HepG2 (cell line): ENCODE measurements around the gene VSTM2A. TPM values are rescaled to one million over a fixed set of nuclear protein-coding genes. Genes with fewer than 3 reads are reported as not detected.
"Not testable (repeated sequence)": the region's sequence is repeated elsewhere in the genome, so short reads cannot be mapped to it uniquely, and the experiment has no call there.

Source experiments
- ATAC-seq: fragments of 200-7000 bp; cut with Tn5 transposase; 3 replicates; pipeline ENCODE4 v1.9.1; 2020; ENCODE audit warnings: mild to moderate bottlenecking, moderate library complexity
- BruUV-seq: library from RNA; stranded (reverse); fragments of 400-500 nt; replicated peaks from 2 replicates; lab custom pipeline; 2021; lab: Mats Ljungman, UMichigan
- CTCF ChIA-PET: fragments of 300-600 bp; formaldehyde crosslinking; extraction: SDS; loops from one replicate; lab custom pipeline; 2021; ENCODE audit warnings: low total read pairs, inconsistent platforms, low intra/inter-chr PET ratio; lab: Yijun Ruan, JAX
- POLR2A ChIA-PET: fragments of 350-600 bp; sonication (Branson Sonifier 250); formaldehyde crosslinking; loops from one replicate; lab custom pipeline; 2020; ENCODE audit warnings: antibody characterized with exemption, inconsistent platforms; lab: Yijun Ruan, JAX
- DNase-seq: peaks from one replicate; pipeline ENCODE4 v3.0.0-alpha.2; 2015; ENCODE audit warnings: low spot score
- FAIRE-seq: peaks from 3 replicates; lab custom pipeline; 2011; peaks lifted over from hg19 to GRCh38; lab: Jason Lieb, UNC
- H2AFZ ChIP-seq: one replicate; pipeline ENCODE4 v1.6.1; 2011; ENCODE audit warnings: low read length, inconsistent platforms
- H3K27ac ChIP-seq: fragments of 300-600 bp; 3 replicates; pipeline ENCODE4 v1.8.0; 2011; ENCODE audit warnings: mixed run types, mild to moderate bottlenecking, mixed read lengths, low read length, inconsistent platforms; ENCODE audit not compliant: insufficient read depth; ENCODE audit errors: extremely low read length
- H3K27me3 ChIP-seq, 2 experiments: fragments of 200-600 bp in 1 of 2; 2 replicates in 1 of 2; 3 replicates in 1 of 2; pipeline versions ENCODE4 v1.6.0 to v1.8.0; 2011; ENCODE audit warnings: low read length in 2 of 2, mild to moderate bottlenecking in 2 of 2, moderate library complexity in 2 of 2, inconsistent platforms in 1 of 2; ENCODE audit not compliant: insufficient read depth in 2 of 2, control insufficient read depth in 1 of 2
- H3K36me3 ChIP-seq, 2 experiments: fragments of 200-600 bp in 1 of 2; replicated peaks in 1 of 2; 2 replicates in 1 of 2; 3 replicates in 1 of 2; pipeline versions ENCODE4 v1.5.1 to v1.8.0; 2011; ENCODE audit warnings: low read length in 2 of 2, inconsistent platforms in 1 of 2; ENCODE audit not compliant: insufficient read depth in 2 of 2, control insufficient read depth in 1 of 2
- H3K4me1 ChIP-seq: 2 replicates; pipeline ENCODE4 v1.5.1; 2012; ENCODE audit warnings: low read length, inconsistent platforms; ENCODE audit not compliant: insufficient read depth
- H3K4me2 ChIP-seq: 2 replicates; pipeline ENCODE4 v1.6.0; 2011; ENCODE audit warnings: low read depth, low read length, inconsistent platforms
- H3K4me3 ChIP-seq, 3 experiments: fragments of 200-600 bp in 1 of 3; sonication (generic), shearing (Covaris generic) in 1 of 3; replicated peaks in 1 of 3; 2 replicates each; pipeline ENCODE4 v1.5.1; 2011 to 2016; ENCODE audit warnings: low read length in 3 of 3, inconsistent platforms in 2 of 3, low read depth in 2 of 3, mild to moderate bottlenecking in 2 of 3, control low read depth in 1 of 3, mixed read lengths in 1 of 3; ENCODE audit not compliant: insufficient read depth in 1 of 3
- H3K79me2 ChIP-seq: one replicate; pipeline ENCODE4 v1.6.1; 2011; ENCODE audit warnings: low read length, inconsistent platforms; ENCODE audit not compliant: insufficient read depth
- H3K9ac ChIP-seq: 2 replicates; pipeline ENCODE4 v1.6.0; 2011; ENCODE audit warnings: mild to moderate bottlenecking, low read depth, low read length, inconsistent platforms; ENCODE audit not compliant: insufficient read depth
- H3K9me3 ChIP-seq: 2 replicates; pipeline ENCODE4 v1.5.1; 2012; ENCODE audit warnings: mild to moderate bottlenecking, low read length
- H4K20me1 ChIP-seq: 2 replicates; pipeline ENCODE4 v1.6.0; 2011; ENCODE audit warnings: inconsistent platforms, mild to moderate bottlenecking, low read length, moderate library complexity; ENCODE audit not compliant: insufficient read depth
- ELF3 ChIP-seq: IDR thresholded peaks from 2 replicates; pipeline ENCODE4 v1.6.1; 2016; ENCODE audit warnings: missing genetic modification reagents, missing compliant biosample characterization
- NFRKB ChIP-seq: fragments of 450-650 bp; IDR thresholded peaks from 2 replicates; pipeline ENCODE4 v1.6.1; 2017
- PBX3 ChIP-seq: sonication (generic); formaldehyde crosslinking; IDR thresholded peaks from 2 replicates; pipeline ENCODE4 v1.8.1; 2023; ENCODE audit warnings: missing genetic modification reagents, inconsistent platforms, borderline replicate concordance
- REL ChIP-seq: sonication (generic); formaldehyde crosslinking; conservative IDR thresholded peaks from 2 replicates; pipeline ENCODE4 v1.8.0; 2022; ENCODE audit warnings: mild to moderate bottlenecking, missing genetic modification reagents, moderate library complexity
- SETDB1 ChIP-seq: sonication (generic); formaldehyde crosslinking; IDR thresholded peaks from 2 replicates; pipeline ENCODE4 v1.5.1; 2020; ENCODE audit warnings: missing genetic modification reagents, mild to moderate bottlenecking, borderline replicate concordance
- UBTF ChIP-seq: sonication (generic); formaldehyde crosslinking; IDR thresholded peaks from 2 replicates; pipeline ENCODE4 v1.4.0; 2020; ENCODE audit warnings: mild to moderate bottlenecking, missing genetic modification reagents
- ZNF224 ChIP-seq: sonication (generic); formaldehyde crosslinking; IDR thresholded peaks from 2 replicates; pipeline ENCODE4 v1.5.0; 2020; ENCODE audit warnings: mild to moderate bottlenecking, missing genetic modification reagents
- WGBS: methylation state at CpG from one replicate; pipeline ENCODE4 v1.1.6; 2017; ENCODE audit warnings: low lambda C conversion rate; 5-methylcytosine and 5-hydroxymethylcytosine counted together
- in situ Hi-C: cut with HindIII; loops from 2 replicates; pipeline ENCODE4 v1.10.0; 2017; ENCODE audit warnings: low pct_unique_long_range_greater_than_20kb; ENCODE audit not compliant: extremely low pct_ligation_motif_present
- intact Hi-C: fragments of 100-400 bp; cut with micrococcal nuclease; formaldehyde crosslinking; loops from one replicate; pipeline ENCODE4 v1.10.0; 2022; ENCODE audit not compliant: unreplicated experiment
- polyA plus RNA-seq, 8 experiments: library from polyadenylated mRNA; depleted of rRNA in 3 of 8; stranded (reverse) in 7 of 8; unstranded in 1 of 8; fragments of >200 nt; fragmentation: Illumina TruSeq in 4 of 8; extraction: Trizol in 4 of 8; gene quantifications; 2 replicates each; pipeline versions ENCODE4 v1.2.1 to v1.2.3, GENCODE V29; 2011 to 2016; ENCODE audit warnings: low read depth in 4 of 8, missing spikeins in 1 of 8, mixed read lengths in 1 of 8; ENCODE audit not compliant: insufficient read depth in 1 of 8
- total RNA-seq, 5 experiments: library from RNA; depleted of rRNA; stranded (reverse); fragments of >200 nt; fragmentation: Illumina TruSeq; extraction: Trizol; gene quantifications; 2 replicates each; pipeline ENCODE4 v1.2.3, GENCODE V29; 2016; ENCODE audit warnings: low read depth in 1 of 5
- TF ChIP-seq, protein P1 (sequence below): fragments of 450-650 bp; IDR thresholded peaks from 2 replicates; pipeline ENCODE4 v1.6.1; 2017
- TF ChIP-seq, protein P2 (sequence below): IDR thresholded peaks from 2 replicates; pipeline ENCODE4 v1.4.0; 2020; ENCODE audit warnings: mild to moderate bottlenecking, missing genetic modification reagents

VSTM2A gene
- total and polyA plus RNA-seq, 2 of the 13 experiments (the other 11 are each of a cell fraction or from before 2014, with no cell fraction given), result not detected

DNA sequence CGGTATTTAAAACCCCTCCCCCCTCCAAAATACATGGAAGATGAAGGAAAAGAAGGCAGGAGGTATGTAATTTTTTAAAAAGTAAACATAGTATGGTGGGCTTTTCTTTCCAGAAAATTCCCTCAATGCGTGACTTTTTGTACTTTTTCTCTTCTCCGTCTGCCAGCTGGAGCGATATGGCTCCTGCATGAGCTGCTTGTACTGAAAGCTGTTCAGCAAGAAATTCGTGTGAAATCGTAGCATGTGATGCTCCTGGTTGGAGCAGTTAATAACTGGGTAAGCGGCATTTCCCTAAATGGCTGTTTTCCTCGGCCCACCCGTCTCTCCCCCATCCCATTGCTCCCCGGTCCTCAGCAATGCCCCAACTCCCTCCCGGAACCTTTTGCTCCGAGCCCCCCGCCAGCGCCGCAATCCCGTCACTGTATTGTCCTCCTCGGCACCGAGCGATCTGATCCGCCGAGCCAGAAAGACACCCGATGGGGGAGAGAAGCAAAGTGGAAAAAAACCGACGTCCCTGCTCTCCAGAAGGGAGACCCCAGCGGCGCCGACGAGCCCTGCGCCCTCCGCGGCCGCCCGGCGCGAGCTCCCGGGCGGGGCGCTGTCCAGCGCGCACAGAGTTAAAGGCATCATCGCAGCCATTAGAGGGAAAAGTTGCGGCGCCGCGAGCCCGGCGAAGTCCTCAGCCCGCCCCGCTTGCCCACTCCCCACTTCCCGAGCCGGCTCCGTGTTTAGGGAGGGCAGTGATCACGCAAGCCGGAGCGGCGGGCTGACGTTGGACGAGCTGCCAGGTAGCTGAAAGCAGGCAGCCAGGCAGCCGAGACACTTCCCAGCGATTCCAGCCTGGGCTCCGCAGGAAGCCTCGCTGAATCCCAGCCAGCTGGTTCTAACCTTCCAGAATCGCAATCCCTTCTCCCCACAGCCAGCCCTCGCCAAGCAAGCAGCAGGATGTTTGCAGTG, at the start of gene VSTM2A (continued):
- TF ChIP-seq UBTF, result peak; percentile 21; the same call in 1 of the 2 replicates
- TF ChIP-seq, protein P1, sequence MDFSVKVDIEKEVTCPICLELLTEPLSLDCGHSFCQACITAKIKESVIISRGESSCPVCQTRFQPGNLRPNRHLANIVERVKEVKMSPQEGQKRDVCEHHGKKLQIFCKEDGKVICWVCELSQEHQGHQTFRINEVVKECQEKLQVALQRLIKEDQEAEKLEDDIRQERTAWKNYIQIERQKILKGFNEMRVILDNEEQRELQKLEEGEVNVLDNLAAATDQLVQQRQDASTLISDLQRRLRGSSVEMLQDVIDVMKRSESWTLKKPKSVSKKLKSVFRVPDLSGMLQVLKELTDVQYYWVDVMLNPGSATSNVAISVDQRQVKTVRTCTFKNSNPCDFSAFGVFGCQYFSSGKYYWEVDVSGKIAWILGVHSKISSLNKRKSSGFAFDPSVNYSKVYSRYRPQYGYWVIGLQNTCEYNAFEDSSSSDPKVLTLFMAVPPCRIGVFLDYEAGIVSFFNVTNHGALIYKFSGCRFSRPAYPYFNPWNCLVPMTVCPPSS, result no peak
- TF ChIP-seq, protein P2, sequence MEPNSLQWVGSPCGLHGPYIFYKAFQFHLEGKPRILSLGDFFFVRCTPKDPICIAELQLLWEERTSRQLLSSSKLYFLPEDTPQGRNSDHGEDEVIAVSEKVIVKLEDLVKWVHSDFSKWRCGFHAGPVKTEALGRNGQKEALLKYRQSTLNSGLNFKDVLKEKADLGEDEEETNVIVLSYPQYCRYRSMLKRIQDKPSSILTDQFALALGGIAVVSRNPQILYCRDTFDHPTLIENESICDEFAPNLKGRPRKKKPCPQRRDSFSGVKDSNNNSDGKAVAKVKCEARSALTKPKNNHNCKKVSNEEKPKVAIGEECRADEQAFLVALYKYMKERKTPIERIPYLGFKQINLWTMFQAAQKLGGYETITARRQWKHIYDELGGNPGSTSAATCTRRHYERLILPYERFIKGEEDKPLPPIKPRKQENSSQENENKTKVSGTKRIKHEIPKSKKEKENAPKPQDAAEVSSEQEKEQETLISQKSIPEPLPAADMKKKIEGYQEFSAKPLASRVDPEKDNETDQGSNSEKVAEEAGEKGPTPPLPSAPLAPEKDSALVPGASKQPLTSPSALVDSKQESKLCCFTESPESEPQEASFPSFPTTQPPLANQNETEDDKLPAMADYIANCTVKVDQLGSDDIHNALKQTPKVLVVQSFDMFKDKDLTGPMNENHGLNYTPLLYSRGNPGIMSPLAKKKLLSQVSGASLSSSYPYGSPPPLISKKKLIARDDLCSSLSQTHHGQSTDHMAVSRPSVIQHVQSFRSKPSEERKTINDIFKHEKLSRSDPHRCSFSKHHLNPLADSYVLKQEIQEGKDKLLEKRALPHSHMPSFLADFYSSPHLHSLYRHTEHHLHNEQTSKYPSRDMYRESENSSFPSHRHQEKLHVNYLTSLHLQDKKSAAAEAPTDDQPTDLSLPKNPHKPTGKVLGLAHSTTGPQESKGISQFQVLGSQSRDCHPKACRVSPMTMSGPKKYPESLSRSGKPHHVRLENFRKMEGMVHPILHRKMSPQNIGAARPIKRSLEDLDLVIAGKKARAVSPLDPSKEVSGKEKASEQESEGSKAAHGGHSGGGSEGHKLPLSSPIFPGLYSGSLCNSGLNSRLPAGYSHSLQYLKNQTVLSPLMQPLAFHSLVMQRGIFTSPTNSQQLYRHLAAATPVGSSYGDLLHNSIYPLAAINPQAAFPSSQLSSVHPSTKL (CRISPR knock-in tag), result no peak
- TF ChIP-seq NFRKB, result no peak
- TF ChIP-seq PBX3 (CRISPR knock-in tag), result no peak
- no peak for TF ChIP-seq REL (CRISPR knock-in tag)
- TF ChIP-seq ZNF224 (CRISPR knock-in tag), result no peak
- TF ChIP-seq ELF3 (CRISPR knock-in tag), result no peak
- TF ChIP-seq SETDB1 (CRISPR knock-in tag), result no peak

- CTCF ChIA-PET, H3K27ac ChIP-seq, H3K4me1 ChIP-seq, intact Hi-C loops, H3K36me3 ChIP-seq, H3K9ac ChIP-seq, H3K4me2 ChIP-seq, POLR2A ChIA-PET, FAIRE-seq, in situ Hi-C loops, H2AFZ ChIP-seq, H3K4me3 ChIP-seq, BruUV-seq, H3K27me3 ChIP-seq, H3K79me2 ChIP-seq, DNase-seq, ATAC-seq, H4K20me1 ChIP-seq: not testable (repeated sequence)
- 0% methylated on average over 2 of the region's 12 CpGs for WGBS
- H3K9me3 ChIP-seq, result peaks cover 20% of the 10 kb centered on the region
Observed at GRCh38 chr7:54504531-54504930, 37.6 kb upstream of the VSTM2A start.
